Fibroblast of skin of scalp (primary cell): ENCODE results near the gene IQCK. TPM values are rescaled to one million over a fixed set of nuclear protein-coding genes. Genes with fewer than 3 reads are reported as not detected.
"Not testable (repeated sequence)": the region's sequence is repeated elsewhere in the genome, so short reads cannot be mapped to it uniquely, and the experiment has no call there.

ENCODE experiments used
- DNase-seq: peaks from one replicate; pipeline ENCODE4 v3.0.0-alpha.2; 2013
- polyA plus RNA-seq, 2 experiments: library from polyadenylated mRNA; unstranded; fragments of 120-200 nt; gene quantifications; one replicate each; pipeline ENCODE4 v1.2.1, GENCODE V29; 2013; ENCODE audit not compliant: insufficient read length in 2 of 2

The IQCK gene, protein sequence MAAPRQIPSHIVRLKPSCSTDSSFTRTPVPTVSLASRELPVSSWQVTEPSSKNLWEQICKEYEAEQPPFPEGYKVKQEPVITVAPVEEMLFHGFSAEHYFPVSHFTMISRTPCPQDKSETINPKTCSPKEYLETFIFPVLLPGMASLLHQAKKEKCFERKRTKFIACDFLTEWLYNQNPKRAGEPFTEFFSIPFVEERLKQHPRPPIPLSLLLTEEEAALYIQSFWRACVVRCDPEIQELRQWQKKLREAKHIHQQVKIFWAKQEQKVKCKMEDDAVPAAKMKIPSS
- 4.7 TPM for polyA plus RNA-seq (2013, experiment 1 of 2; ENCODE audit: insufficient read length)
- polyA plus RNA-seq (2013, experiment 2 of 2; ENCODE audit: insufficient read length) = 5.9 TPM

DNA sequence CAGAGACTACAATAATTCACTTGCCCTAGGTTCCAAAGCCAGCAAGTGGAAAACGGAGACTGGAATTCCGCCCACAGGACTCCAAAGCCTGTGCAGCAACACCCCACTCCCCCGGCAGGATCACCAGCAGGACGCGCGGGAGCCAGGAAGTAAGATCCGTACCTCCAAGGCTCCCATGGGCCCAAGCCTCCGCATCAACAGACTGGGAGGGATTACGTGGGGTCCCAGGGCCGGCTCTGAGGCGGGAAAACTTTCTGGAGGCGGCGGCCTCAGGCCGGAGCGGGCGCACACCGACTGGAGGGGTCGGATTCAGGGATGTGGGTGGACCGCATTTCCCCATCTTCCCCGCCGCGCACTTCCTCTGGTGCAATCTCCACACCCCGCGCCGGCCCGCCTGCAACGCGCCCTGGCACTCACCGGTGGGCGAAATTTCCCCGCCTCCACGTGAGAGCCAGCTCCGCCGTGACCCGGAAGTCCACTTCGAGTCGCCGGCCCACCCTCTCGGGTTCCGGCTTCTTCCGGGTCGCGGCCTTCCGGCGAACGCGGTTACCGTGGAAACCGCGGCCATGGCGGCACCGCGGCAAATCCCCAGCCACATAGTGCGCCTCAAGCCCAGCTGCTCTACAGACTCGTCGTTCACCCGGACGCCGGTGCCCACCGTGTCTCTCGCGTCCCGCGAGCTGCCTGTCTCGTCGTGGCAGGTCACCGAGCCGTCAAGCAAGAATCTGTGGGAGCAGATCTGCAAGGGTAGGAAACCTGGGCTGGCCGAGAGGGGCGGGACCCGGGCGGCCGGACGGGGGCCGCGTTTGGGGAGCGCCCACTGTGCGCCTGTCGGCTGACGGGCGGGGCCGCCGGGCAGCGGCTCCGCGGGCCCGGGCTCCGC is at the start of gene IQCK, which contains the start of gene KNOP1:
Gene IQCK, plus strand, starts transcription at position 531 of the 883 bp plus-strand sequence. Its CDS starts 36 bp downstream, at position 567.
Gene KNOP1, minus strand, starts transcription at position 487 of the 883 bp plus-strand sequence. CDS start 3,192 bp downstream, outside the sequence.
- peak; percentile 86 for DNase-seq

DNA sequence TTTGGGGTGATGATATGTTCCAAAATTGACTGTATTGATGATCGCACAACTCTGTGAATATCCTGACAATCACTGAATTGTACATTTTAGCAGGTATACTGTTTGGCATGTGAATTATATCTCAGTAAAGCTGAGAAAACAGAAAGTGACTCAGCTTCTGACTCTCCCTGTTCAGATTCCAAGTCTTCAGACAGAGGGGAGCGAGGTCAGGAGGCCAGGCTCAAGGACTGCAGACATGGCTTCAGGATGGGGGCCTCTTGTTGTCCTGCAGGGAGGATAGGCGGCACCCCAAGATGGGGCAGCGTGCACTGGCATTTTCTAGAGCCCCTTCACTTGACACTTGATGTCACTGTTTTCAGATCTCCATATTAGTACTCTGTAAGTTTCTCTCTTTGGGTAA is 45.7 kb upstream of the IQCK start:
- no peak for DNase-seq

DNA sequence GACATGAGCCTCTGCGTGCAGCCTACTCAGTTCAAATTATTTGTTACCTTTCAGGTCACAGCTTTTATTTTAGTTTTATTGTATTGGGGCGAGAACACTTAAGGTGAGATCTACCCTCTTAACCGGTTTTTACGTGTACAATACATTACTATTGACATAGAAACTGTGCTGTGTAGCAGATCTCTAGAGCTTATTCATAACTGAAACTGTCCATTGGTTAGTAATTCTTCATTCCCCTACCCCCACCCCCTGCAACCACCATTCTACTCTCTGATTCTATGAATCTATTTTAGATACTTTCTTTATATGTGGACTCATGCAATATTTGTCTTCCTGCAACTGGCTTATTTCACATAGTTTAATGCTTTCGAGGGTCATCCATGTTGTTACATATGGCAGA is 43.6 kb upstream of the IQCK start:
- DNase-seq = no peak

DNA sequence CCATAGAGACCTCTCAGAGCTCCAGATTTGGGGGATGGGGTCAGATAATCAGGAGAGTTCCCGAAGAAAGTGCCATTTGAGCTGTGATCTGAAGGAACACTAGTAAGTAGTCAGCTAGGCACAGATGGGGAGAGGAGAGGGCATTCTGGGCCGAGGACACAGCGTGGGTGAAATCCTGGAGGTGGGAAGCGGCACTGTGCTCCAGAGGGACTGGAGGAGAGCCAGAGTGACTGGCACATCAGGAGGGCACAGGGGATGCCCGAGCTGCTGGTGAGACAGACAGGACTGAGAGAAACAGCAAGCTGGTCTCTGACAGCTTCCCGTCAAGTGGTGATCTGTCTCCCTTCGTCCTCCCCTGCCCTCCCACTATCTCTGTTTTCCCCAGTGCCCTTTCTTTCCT is 40.7 kb upstream of the IQCK start:
- DNase-seq = no peak

DNA sequence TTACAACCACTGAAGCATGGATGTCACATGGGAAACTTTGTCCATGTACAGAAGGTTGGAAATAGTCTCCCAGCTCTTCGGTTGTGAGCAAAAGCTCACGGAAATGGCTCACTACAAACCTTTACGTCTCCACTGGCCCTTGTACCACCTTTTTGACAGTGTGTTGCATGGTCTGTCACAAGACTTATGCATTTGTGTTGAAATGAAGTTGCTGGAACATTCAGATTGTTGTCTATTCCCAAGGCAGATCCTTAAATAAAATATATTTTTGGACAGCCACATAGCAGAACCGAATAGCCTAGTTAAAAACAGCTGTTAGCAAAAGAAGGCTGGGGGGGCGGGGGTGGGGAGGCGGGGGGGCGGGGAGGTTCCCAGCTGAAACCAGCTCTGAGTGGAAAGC is 39.3 kb upstream of the IQCK start:
- no peak for DNase-seq

DNA sequence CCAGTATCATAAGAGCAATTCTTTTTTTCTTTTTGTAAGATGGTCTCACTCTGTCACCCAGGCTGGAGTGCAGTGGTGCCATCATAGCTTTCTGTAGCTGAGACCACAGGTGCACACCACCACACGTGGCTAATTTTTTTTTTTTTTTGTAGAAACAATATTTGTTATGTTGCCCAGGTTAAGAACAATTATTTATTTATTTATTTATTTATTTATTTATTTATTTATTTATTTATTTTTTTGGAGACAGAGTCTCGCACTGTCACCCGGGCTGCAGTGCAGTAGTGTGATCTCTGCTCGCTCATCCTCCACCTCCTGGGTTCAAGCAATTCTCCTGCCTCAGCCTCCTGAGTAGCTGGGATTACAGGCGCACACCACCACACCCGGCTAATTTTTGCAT is 38.8 kb upstream of the IQCK start:
- DNase-seq = not testable (repeated sequence)

DNA sequence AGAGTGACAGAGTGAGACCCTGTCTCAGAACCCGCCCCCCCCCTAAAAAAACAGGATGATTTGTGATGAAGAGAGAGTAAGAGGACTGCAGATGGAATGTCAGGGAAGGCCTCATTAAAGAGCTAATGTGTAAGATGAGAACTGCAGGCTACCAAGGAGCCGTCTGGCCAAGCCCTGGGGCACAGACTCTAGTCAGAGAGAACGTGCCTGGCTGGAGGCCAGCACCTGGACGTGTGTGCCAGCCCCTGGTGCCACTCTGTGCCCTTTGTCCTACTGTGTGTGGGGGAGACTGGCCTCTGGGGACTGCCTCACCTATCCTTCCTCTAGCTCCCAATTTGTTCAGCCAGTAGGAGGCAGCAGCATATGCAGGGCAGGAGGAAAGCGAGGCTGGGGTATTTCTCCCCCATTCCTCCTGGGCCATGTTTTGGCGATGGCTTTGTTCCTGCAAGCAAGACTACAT is 37.2 kb upstream of the IQCK start:
- no peak for DNase-seq

DNA sequence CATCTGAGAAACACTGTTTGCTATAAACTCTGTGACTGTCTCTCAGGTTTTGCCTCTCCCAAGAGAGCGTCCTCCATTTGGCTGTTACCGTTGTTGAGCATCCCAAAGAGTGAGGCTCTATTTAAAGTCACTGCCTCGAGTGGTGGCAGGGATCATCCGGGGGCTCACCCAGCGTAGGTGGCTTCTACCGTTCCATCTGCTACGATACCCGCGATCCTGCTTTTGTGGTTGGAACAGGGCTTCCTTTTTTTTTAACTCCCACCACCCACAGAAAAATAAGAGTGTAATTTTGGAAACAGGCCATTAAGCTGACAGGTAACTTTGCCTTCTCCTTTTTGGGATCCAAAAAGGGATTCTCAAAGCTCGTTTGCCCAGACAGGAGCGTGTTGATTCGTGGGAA is 36.4 kb upstream of the IQCK start:
- no peak for DNase-seq

DNA sequence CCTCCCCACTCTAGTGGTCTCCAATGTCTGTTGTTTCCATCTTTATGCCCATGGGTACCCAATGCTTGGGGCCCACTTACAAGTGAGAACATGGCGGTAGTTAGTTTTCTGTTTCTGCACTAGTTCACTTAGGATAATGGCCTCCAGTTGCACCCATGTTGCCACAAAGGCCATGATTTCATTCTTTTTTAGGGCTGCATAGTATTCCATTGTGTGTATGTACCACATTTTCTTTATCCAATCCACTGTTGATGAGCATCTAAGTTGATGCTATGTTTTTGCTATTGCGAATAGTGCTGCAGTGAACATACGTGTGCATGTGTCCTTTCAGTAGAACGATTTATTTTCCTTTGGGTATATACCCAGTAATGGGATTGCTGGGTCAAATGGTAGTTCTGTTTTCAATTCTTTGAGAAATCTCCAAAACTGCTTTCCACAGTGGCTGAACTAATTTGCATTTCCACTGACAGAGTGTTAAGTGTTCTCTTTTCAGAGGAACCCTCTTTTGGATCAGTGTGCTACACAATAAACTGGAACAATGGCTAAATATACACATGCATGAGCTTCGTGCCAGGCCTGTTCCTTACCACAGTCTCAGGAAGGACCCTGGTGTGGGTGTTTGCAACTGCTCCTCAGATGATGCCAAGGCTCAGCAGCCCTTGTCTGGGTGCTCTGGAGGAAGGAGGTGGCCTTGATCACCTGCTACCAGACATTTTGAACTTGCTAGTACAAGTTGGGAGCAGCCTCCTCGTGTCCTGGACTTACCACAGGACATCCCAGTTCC is 34.4 kb upstream of the IQCK start:
- DNase-seq = no peak

DNA sequence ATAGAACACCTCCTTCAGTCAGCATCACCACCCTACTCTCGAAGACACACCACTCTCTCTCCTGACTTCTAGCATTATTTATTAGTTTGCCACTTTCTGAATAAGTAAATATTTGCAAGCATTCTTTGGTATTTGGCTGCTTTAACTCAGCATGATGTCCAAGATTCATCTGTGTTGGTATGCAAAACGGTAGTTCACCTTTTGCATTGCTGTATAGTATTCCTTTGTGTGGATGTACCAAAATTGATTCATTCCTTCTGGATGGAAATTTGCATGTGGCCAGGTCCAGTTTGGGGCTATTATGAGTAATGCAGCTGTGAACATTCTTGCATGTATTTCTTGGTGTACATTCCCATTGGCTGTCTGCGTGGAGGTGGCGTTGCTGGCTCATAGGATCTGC is 32.9 kb upstream of the IQCK start:
- no peak for DNase-seq

DNA sequence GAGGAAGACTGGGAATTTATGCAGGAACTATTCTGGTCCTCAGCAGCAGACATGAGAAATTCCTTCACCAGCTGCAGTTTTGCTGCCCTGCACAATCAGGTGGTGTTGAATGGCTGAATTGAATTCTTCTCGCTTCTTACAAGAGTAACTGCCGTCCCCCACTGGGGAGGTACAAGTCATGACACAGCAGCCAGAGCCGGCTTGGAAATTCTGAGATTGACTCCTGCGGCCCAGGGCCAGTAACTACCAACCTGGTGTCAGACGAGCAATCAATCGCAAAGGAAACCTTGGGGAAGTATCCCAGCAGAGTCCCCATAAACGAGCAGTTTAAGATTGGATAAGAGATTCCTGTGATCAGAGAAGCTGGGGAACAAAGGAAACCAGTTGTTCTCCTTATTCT is 30.8 kb upstream of the IQCK start:
- DNase-seq = no peak

DNA sequence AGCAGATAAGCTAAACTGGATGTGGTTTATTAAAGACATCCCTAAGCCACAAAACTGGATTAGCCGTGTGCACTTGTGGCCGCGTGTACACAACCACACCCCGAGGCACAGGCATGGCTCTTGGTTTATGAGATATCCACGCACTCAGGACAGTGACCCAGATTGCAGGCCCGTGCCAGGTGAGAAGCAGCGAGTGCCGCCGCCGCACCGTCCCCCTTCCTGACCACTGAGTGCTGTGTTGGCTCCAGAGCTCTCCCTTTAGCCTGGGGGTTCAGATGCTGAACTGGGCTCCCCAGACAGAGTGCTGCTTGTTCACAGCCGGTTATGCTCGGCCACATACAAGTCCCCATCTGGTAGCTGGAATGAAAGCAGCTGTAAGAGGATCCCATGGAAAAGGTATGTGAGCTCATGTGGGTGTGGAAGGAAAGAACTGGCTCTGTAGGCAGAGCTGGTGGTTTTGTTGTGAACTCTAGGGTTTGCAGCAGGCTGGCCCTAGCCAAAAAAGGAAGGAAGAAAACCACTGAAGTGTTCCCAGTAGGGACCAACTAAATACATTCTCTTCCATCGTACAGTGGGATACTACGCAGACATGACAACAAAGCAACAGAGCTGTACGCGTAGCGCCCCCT is 29.6 kb upstream of the IQCK start:
- no peak for DNase-seq

DNA sequence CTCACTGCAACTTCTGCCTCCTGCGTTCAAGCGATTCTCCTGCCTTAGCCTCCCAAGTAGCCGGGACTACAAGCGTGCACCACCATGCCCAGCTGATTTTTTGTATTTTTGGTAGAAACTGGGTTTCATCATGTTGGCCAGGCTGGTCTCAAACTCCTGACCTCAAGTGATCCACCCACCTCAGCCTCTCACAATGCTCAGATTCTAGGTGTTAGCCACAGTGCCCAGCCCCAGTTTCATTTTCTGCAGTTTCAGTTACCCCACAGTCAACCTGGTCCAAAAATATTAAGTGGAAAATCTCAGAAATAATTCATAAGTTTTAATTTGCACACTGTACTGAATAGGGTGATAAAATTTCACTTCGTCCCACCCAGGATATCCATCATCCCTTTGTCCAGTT is 28.7 kb upstream of the IQCK start:
- DNase-seq = no peak

DNA sequence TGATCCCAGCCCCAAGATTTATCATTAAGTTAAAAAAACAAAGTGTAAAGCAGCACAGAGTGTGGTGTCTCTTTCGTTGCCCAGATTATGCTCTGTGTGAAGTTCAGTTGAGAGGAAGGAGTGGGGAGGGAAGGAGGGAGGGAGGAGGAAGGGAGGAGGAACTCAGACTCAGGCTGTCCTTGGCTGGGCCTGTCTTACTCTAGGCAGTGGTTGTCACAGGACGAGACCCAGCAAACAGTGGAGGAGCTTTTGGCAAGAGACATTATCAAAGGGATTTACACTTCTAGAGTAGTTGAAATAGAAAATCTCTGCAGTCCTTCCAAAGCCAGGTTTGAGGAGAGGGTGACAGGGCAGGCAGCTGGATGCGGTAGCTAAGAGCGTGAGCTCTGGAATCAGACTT is 27.9 kb upstream of the IQCK start:
- no peak for DNase-seq

DNA sequence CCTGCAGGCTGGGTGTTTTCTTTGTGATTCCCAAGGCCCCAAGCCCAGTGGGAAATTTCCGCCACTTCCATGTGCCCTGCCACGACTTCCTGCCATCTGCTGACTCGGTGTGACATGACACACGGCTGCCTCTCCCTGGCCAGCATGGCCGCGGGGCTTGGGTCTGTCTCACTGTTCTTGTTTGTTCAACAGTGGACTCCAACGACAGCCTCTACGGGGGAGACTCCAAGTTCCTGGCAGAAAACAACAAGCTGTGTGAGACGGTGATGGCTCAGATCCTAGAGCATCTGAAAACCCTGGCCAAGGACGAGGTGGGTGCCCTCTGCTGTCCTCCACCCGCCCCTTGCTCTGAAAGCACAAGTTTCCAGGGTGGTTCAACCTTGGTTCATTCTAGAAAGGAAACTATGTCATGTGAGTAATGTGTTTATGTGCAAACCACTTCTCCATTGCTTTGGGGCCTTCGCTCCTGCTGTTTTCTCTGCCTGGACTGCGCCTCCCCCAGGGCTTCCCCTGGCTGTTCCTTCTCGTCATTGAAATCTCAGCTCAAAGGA is 26.8 kb upstream of the IQCK start:
- DNase-seq = peak; percentile 6

DNA sequence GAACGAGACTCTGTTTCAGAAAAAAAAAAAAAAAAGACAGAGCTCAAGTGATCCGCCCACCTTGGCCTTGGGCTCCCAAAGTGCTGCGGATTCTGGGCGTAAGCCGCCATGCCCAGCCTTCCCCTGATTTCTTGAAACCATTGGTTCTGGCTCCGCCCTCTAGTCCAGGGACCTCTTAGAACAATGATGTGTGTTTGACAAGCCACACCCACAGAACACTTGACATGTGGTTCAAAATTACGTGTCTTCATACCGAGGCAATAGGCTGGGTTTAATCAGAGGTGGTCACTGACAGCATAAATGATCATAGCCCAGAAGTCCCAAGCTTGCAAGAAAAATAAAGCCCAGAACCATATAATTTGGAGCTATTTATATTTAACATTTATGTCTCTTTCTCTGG is 23.1 kb upstream of the IQCK start:
- no peak for DNase-seq

DNA sequence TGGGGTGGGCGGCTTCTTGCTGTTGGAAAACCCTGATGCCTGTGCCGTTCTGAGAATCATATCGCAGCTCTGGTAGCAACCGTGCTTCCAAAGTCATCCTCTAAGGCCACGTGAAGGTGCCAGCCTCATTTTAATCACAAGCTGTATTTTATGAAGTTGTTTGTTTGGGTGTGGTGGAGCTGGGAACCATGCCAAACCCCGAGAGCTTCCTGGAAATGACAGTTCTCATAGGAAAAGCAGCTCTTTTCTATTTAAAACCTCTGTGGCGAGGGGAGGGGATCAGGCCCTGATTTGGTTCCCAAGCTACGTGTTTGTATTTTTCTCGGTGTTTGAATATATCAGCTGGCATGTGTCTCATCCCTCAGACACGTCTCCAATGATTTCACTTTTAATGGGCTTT is 21.7 kb upstream of the IQCK start:
- peak; percentile 84 for DNase-seq

DNA sequence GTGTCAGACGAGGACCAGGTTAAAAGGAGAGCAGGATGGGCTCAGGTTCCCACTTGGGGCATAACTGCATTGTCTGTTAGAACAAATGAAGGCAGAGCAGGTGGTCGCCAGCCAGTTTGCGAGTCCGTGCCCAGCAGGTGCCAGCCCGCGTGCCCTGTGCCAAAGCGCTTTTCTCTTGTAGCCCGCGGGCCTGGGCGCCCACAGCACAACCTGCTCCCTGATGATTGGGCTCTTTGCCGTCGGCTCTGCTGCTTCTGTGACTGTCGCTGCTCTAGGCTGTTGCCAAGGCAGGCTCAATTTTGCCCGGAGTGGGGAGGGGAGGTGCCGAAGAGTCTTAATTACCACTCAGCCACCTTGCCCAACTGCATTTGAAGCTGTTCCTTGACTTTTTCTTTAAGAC is 21.1 kb upstream of the IQCK start:
- no peak for DNase-seq

DNA sequence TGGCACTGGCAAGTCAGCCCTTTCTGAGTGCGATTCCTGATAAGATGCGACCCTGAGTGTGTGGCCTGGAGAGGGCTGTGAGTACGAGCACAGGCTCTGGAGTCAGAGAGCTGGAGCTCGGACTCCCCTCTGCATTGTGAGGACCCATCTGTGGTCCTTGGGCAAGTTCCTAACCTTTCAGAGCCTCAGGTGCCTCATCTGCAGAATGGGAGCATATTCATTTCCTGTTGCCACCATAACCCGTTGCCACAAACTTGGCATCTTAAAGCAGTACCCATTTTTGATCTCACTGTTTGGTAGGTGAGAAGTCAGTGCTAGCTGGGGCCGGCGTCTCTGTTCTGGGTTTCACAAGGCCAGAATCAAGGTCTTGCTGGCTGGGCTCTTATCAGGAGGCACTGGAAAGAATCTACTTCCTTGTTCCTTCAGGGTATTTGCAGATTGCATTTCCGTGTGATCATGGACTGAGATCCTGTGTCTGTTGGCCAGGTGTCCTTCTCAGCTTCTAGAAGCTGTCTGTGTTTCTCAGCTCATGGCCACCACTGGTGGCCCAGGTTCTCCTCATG is 20.2 kb upstream of the IQCK start:
- no peak for DNase-seq

DNA sequence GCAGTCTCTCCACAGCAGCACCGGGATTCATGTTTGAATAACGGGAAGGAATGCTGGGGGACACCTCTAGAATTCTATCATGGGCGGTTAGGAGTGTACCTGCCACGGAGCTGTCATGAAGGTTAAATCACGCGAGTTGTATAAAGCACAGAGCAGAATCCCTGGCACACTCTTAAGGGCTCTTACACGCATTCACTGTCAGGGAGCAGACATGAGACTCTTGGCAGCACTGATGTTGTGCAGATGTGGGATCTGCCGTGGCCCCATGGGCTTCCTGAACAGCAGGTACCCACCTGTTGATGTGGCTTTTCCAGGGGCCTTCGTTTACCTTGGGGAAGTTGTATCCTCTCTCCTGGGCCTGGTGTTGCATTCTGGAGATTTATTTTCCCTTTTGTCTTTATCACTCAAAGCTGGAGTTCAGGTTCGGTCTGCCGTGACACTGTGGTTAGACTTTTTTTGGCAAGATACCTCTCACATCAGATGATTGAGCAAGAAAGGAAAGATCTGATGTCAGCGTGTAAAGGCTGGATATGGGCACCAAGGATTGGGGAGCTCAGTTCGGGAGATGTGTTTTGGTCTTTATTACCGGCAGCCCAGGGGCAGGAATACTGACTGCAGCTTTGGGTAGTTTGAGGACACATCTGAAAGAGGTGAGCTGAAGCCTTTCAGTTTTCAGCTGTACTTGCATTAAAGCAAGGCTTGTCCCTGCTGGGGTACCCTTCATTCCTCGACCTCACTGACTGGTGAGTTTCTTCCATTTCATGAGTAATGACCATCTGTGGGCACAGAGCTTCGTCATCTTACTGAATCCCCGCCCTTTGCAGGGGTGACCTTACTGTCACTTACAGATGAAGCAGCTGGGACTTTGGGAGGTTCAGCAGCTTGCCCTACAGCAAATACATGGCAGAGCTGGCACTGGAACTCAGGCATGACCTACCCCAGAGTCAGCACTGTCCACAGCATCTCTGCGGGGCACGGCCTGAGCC is 19.3 kb upstream of the IQCK start:
- no peak for DNase-seq
